ENCODE data around the gene KIF26B. TPM values are rescaled to one million over a fixed set of nuclear protein-coding genes. Genes with fewer than 3 reads are reported as not detected.

KIF26B gene
- total and polyA plus RNA-seq, 2 of the 4 experiments (the other 2 are of a cell fraction) = 0.53 to 0.54 TPM

DNA sequence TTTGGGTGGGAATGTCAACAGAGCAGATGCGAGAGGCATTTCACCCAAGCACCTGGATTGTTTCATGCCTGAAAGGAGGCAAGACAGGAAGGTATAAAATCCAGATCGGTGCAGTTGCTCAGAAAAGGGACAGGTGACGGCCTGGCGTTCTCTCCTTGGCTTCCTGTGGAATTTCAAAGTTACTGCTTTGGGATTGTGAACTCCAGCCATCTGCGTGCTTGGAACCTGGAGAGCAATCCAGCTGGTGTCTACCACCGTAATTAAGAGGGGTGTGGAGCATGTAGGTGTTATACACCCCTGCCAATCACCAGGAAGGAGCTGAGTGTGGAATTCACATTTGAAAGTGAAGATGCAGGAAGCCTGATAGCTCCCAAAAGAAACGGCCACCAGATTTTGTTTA lies 286.1 kb downstream of the KIF26B start:
- Histone ChIP-seq H4K20me1 (ENCODE audit: insufficient read depth, low read length) (no peaks in the 10 kb centered on the region), H2BK120ac (ENCODE audit: low read depth, low read length) (no peak overlapping the region), H3K4me3 (ENCODE audit: insufficient read depth, low read depth, low read length) (no peak overlapping the region), H3K9me1 (ENCODE audit: insufficient read depth, low read length) (no peaks in the 10 kb centered on the region), H3K27me3 (ENCODE audit: control insufficient read depth, insufficient read depth, low read length) (no peaks in the 10 kb centered on the region; the same call in 1 of the 2 replicates), H3K9ac (ENCODE audit: low read depth, low read length) (no peak overlapping the region), H2AK9ac (replicated peaks; ENCODE audit: low read depth, low read length, poor library complexity) (no peak overlapping the region), H3K4me2 (ENCODE audit: low read depth, low read length) (no peak overlapping the region), H3K4me1 (ENCODE audit: control insufficient read depth, insufficient read depth, low read length) (no peaks in the 10 kb centered on the region), H2AFZ (replicated peaks; ENCODE audit: low read length, poor library complexity) (no peak overlapping the region), H4K8ac (ENCODE audit: low read depth in 2 of 2, low read length in 2 of 2) (no peak overlapping the region), H4K5ac (ENCODE audit: low read depth, low read length) (no peak overlapping the region), H3K18ac (ENCODE audit: low read depth, low read length) (no peak overlapping the region), H2BK15ac (ENCODE audit: low read depth, low read length) (no peak overlapping the region), H3K27ac (ENCODE audit: insufficient read depth, low read length) (no peak overlapping the region), H2AK5ac (ENCODE audit: low read depth, low read length) (no peak overlapping the region), H3K56ac (ENCODE audit: extremely low read depth, insufficient read depth, low read length) (no peak overlapping the region), H3K79me1 (ENCODE audit: low read depth in 1 of 2, low read length in 2 of 2) (no peaks in the 10 kb centered on the region), H3K36me3 (ENCODE audit: control insufficient read depth, insufficient read depth, low read length) (peaks cover 3% of the 10 kb centered on the region; the same call in 1 of the 2 replicates), H3K4ac (ENCODE audit: low read depth, low read length) (no peak overlapping the region), H3K14ac (replicated peaks; ENCODE audit: low read depth, low read length) (no peak overlapping the region), H4K91ac (ENCODE audit: insufficient read depth, low read depth, low read length) (no peak overlapping the region), H2BK5ac (ENCODE audit: low read depth, low read length, poor library complexity, severe bottlenecking) (no peak overlapping the region), H2BK20ac (ENCODE audit: low read depth, low read length) (no peak overlapping the region), H3K23ac (ENCODE audit: low read depth, low read length) (no peak overlapping the region), H3K9me3 (ENCODE audit: control insufficient read depth, insufficient read depth, low read length) (no peaks in the 10 kb centered on the region)
- POLR2A ChIA-PET (ENCODE audit: unreplicated experiment) = no interaction called here
- in situ Hi-C loops (cut with MboI; ENCODE audit: low sequenced_read_pairs) (no loop called here), dilution Hi-C loops (cut with HindIII; ENCODE audit: low sequenced_read_pairs, unreplicated experiment) (no loop called here), intact Hi-C loops (cut with micrococcal nuclease) (no loop called here)
- CTCF ChIA-PET = interaction anchor here (0.7 kb wide), 1 partner anchor 1076 kb away, joined by 3 read pairs; no protein-coding TSS in a partner anchor
- ATAC-seq (ENCODE audit: low read depth) = no peak
- BruUV-seq (replicated peaks) = no TSS peak
- DNase-seq = no peak
- 29% methylated on average over 2 of the region's 7 CpGs; no CpG with 5 or more reads in 1 of the 2 experiments for WGBS, 2 experiments (ENCODE audit: extremely low coverage in 2 of 2, insufficient read length in 1 of 2)
- TF ChIP-seq MAZ (IDR thresholded peaks at IDR 0.05; ENCODE audit: borderline replicate concordance, low read depth, low read length) = no peak
- no peak for TF ChIP-seq SMC3 (IDR thresholded peaks at IDR 0.05; ENCODE audit: low read depth, low read length)
- TF ChIP-seq, protein P1, sequence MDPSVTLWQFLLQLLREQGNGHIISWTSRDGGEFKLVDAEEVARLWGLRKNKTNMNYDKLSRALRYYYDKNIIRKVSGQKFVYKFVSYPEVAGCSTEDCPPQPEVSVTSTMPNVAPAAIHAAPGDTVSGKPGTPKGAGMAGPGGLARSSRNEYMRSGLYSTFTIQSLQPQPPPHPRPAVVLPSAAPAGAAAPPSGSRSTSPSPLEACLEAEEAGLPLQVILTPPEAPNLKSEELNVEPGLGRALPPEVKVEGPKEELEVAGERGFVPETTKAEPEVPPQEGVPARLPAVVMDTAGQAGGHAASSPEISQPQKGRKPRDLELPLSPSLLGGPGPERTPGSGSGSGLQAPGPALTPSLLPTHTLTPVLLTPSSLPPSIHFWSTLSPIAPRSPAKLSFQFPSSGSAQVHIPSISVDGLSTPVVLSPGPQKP (IDR thresholded peaks at IDR 0.05; ENCODE audit: borderline replicate concordance, low read depth, low read length) = no peak
- no peak for TF ChIP-seq CEBPB (IDR thresholded peaks at IDR 0.05; ENCODE audit: low read depth, low read length)
- TF ChIP-seq CHD1 (IDR thresholded peaks at IDR 0.05; ENCODE audit: low read depth, low read length) = no peak
- TF ChIP-seq RFX5 (IDR thresholded peaks at IDR 0.05; ENCODE audit: low read depth, low read length) = no peak
- no peak for TF ChIP-seq RCOR1 (IDR thresholded peaks at IDR 0.05; ENCODE audit: insufficient replicate concordance, low read length)
- no peak for TF ChIP-seq NFE2L2 (IDR thresholded peaks at IDR 0.05; ENCODE audit: low read depth, low read length)
- TF ChIP-seq, protein P2, sequence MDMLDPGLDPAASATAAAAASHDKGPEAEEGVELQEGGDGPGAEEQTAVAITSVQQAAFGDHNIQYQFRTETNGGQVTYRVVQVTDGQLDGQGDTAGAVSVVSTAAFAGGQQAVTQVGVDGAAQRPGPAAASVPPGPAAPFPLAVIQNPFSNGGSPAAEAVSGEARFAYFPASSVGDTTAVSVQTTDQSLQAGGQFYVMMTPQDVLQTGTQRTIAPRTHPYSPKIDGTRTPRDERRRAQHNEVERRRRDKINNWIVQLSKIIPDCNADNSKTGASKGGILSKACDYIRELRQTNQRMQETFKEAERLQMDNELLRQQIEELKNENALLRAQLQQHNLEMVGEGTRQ (IDR thresholded peaks at IDR 0.05; ENCODE audit: low read depth, low read length) = no peak
- TF ChIP-seq RAD21 (IDR thresholded peaks at IDR 0.05; ENCODE audit: low read length) = no peak

All from IMR-90 (cell line).